Liver (tissue), 9 donors: ENCODE results near the gene DGKE. TPM values are rescaled to one million over a fixed set of nuclear protein-coding genes. Genes with fewer than 3 reads are reported as not detected.

Source experiments
- DNase-seq: peaks from one replicate; pipeline ENCODE4 v3.0.0-alpha.2; 2017; ENCODE audit warnings: low spot score
- H3K27ac ChIP-seq, 2 donors: one replicate each; pipeline ENCODE4 v1.7.0; 2013; ENCODE audit warnings: inconsistent platforms in 2 of 2, low read length in 2 of 2, control low read depth in 1 of 2, low read depth in 1 of 2, mild to moderate bottlenecking in 1 of 2
- H3K27me3 ChIP-seq, 4 donors: one replicate each; pipeline versions ENCODE4 v1.6.1 to v1.7.0; 2013; ENCODE audit warnings: low read length in 3 of 4, inconsistent platforms in 1 of 4, mild to moderate bottlenecking in 1 of 4, moderate library complexity in 1 of 4; ENCODE audit not compliant: control insufficient read depth in 4 of 4, insufficient read depth in 4 of 4
- H3K36me3 ChIP-seq, 4 donors: one replicate each; pipeline versions ENCODE4 v1.6.1 to v1.7.0; 2013; ENCODE audit warnings: low read length in 3 of 4, mild to moderate bottlenecking in 3 of 4, low read depth in 1 of 4, moderate library complexity in 1 of 4; ENCODE audit not compliant: control insufficient read depth in 4 of 4, insufficient read depth in 3 of 4
- H3K4me1 ChIP-seq, 4 donors: one replicate each; pipeline versions ENCODE4 v1.6.1 to v1.7.0; 2013; ENCODE audit warnings: low read length in 3 of 4, mild to moderate bottlenecking in 3 of 4, moderate library complexity in 1 of 4; ENCODE audit not compliant: control insufficient read depth in 4 of 4, insufficient read depth in 4 of 4
- H3K4me3 ChIP-seq, 3 donors: one replicate each; pipeline versions ENCODE4 v1.6.1 to v1.7.0; 2013; ENCODE audit warnings: low read length in 3 of 3, control low read depth in 1 of 3, low read depth in 1 of 3, mild to moderate bottlenecking in 1 of 3
- H3K9ac ChIP-seq, 2 donors: one replicate each; pipeline ENCODE4 v1.7.0; 2013; ENCODE audit warnings: low read length in 2 of 2, mild to moderate bottlenecking in 2 of 2, moderate library complexity in 2 of 2, control low read depth in 1 of 2, low read depth in 1 of 2
- H3K9me3 ChIP-seq, 4 donors: one replicate each; pipeline versions ENCODE4 v1.6.1 to v1.7.0; 2013; ENCODE audit warnings: low read length in 3 of 4; ENCODE audit not compliant: control insufficient read depth in 4 of 4
- ATF3 ChIP-seq: IDR thresholded peaks from 2 replicates; pipeline ENCODE4 v1.6.1; 2016; ENCODE audit warnings: antibody characterized with exemption
- EGR1 ChIP-seq, 2 donors: IDR thresholded peaks; 2 replicates each; pipeline ENCODE4 v1.6.1; 2016 to 2018; ENCODE audit warnings: antibody characterized with exemption in 2 of 2, low read depth in 2 of 2
- FOXA1 ChIP-seq: IDR thresholded peaks from 2 replicates; pipeline ENCODE4 v1.6.1; 2016; ENCODE audit warnings: antibody characterized with exemption
- FOXA2 ChIP-seq: IDR thresholded peaks from 2 replicates; pipeline ENCODE4 v1.6.1; 2016; ENCODE audit warnings: antibody characterized with exemption
- GABPA ChIP-seq, 2 donors: IDR thresholded peaks in 1 of 2; conservative IDR thresholded peaks in 1 of 2; 2 replicates each; pipeline ENCODE4 v1.6.1; 2016; ENCODE audit warnings: antibody characterized with exemption in 2 of 2, mild to moderate bottlenecking in 1 of 2, moderate library complexity in 1 of 2
- HNF4A ChIP-seq, 2 donors: conservative IDR thresholded peaks; 2 replicates each; pipeline ENCODE4 v1.6.1; 2016; ENCODE audit warnings: antibody characterized with exemption in 2 of 2, mild to moderate bottlenecking in 2 of 2
- HNF4G ChIP-seq: IDR thresholded peaks from 2 replicates; pipeline ENCODE4 v1.6.1; 2016; ENCODE audit warnings: antibody characterized with exemption
- JUND ChIP-seq, 2 donors: IDR thresholded peaks; 2 replicates each; pipeline ENCODE4 v1.6.1; 2016; ENCODE audit warnings: antibody characterized with exemption in 2 of 2
- NR2F2 ChIP-seq: IDR thresholded peaks from 2 replicates; pipeline ENCODE4 v1.6.1; 2016; ENCODE audit warnings: antibody characterized with exemption
- RAD21 ChIP-seq, 2 donors: IDR thresholded peaks; 2 replicates each; pipeline ENCODE4 v1.6.1; 2016; ENCODE audit warnings: antibody characterized with exemption in 2 of 2, mild to moderate bottlenecking in 2 of 2
- RXRA ChIP-seq, 2 donors: IDR thresholded peaks; 2 replicates each; pipeline ENCODE4 v1.6.1; 2017 to 2018; ENCODE audit warnings: antibody characterized with exemption in 2 of 2, mild to moderate bottlenecking in 1 of 2
- SP1 ChIP-seq: IDR thresholded peaks from 2 replicates; pipeline ENCODE4 v1.6.1; 2018; ENCODE audit warnings: antibody characterized with exemption, mild to moderate bottlenecking
- TAF1 ChIP-seq: conservative IDR thresholded peaks from 2 replicates; pipeline ENCODE4 v1.6.1; 2016; ENCODE audit warnings: antibody characterized with exemption, mild to moderate bottlenecking
- YY1 ChIP-seq: IDR thresholded peaks from 2 replicates; pipeline ENCODE4 v1.6.1; 2016; ENCODE audit warnings: antibody characterized with exemption, mild to moderate bottlenecking
- WGBS: extraction: QIAGEN DNeasy Blood & Tissue Kit; methylation state at CpG from one replicate; pipeline ENCODE4 v1.1.7; 2013; 5-methylcytosine and 5-hydroxymethylcytosine counted together
- polyA plus RNA-seq, 2 donors: library from polyadenylated mRNA; stranded (reverse) in 1 of 2; unstranded in 1 of 2; fragments of 200-250 nt in 1 of 2; fragments of >200 nt in 1 of 2; fragmentation: Nextera tagmentation in 1 of 2; extraction: Ambion mirVana in 1 of 2; gene quantifications; one replicate each; pipeline versions ENCODE4 v1.2.1 to v1.2.3, GENCODE V29; 2013 to 2015
- total RNA-seq, 2 donors: library from RNA; depleted of rRNA; stranded (reverse); fragments of >200 nt; gene quantifications; one replicate each; pipeline ENCODE4 v1.2.3, GENCODE V29; 2014
- TF ChIP-seq, protein P1 (sequence below): IDR thresholded peaks from 2 replicates; pipeline ENCODE4 v1.6.1; 2016; ENCODE audit warnings: antibody characterized with exemption
- TF ChIP-seq, protein P2 (sequence below): fragments of 150-350 bp; IDR thresholded peaks from 2 replicates; pipeline ENCODE4 v1.5.1; 2017; ENCODE audit warnings: improper control_type of control experiment, low read depth, low read length; ENCODE audit not compliant: missing input control
- TF ChIP-seq, protein P3 (sequence below): IDR thresholded peaks from 2 replicates; pipeline ENCODE4 v1.6.1; 2016; ENCODE audit warnings: antibody characterized with exemption
- TF ChIP-seq, protein P4 (sequence below): IDR thresholded peaks from 2 replicates; pipeline ENCODE4 v1.6.1; 2016; ENCODE audit warnings: antibody characterized with exemption, mild to moderate bottlenecking
- donor health status: healthy.
- donor health status: healthy.
- donor health status: healthy.
- donor health status: healthy.
- donor health status: healthy.

The DGKE gene
- total and polyA plus RNA-seq, 4 donors: 1.0 to 5.9 (median 2.8) TPM

DNA sequence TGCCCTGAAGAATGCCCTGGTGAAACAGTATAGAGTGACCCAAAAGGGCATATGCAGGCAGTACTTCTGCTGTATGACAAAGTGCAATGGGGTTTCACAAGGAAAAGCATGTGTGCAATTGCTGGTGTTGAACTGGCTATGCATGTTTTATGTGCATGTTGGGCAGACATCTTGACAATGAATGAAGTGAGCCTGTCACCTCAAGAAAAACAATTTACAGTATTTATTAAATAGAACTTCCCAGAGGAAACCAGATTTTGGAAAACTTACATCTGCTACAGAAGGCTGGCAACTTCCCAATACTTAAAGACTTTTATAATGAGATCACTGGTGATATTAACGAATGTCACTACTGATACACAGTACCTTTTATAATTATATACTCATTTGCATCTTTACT, 30.9 kb upstream of the DGKE start:
- H3K9ac ChIP-seq: no peak overlapping the region
- no peaks in the 10 kb centered on the region for H3K36me3 ChIP-seq
- H3K27ac ChIP-seq: no peak overlapping the region
- TF ChIP-seq RXRA (IDR thresholded peaks at IDR 0.05): no peak
- TF ChIP-seq, protein P1, sequence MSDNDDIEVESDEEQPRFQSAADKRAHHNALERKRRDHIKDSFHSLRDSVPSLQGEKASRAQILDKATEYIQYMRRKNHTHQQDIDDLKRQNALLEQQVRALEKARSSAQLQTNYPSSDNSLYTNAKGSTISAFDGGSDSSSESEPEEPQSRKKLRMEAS: no peak
- TF ChIP-seq EGR1 (IDR thresholded peaks at IDR 0.05; ENCODE audit: low read depth in 2 of 2): no peak
- no peak for TF ChIP-seq HNF4G
- TF ChIP-seq RAD21 (IDR thresholded peaks at IDR 0.05): no peak
- TF ChIP-seq FOXA2: no peak
- no peak for TF ChIP-seq GABPA (IDR thresholded peaks at IDR 0.05 in 1 of 2, conservative IDR thresholded peaks at IDR 0.05 in 1 of 2)
- TF ChIP-seq SP1: no peak
- no peak for TF ChIP-seq NR2F2
- TF ChIP-seq, protein P2, sequence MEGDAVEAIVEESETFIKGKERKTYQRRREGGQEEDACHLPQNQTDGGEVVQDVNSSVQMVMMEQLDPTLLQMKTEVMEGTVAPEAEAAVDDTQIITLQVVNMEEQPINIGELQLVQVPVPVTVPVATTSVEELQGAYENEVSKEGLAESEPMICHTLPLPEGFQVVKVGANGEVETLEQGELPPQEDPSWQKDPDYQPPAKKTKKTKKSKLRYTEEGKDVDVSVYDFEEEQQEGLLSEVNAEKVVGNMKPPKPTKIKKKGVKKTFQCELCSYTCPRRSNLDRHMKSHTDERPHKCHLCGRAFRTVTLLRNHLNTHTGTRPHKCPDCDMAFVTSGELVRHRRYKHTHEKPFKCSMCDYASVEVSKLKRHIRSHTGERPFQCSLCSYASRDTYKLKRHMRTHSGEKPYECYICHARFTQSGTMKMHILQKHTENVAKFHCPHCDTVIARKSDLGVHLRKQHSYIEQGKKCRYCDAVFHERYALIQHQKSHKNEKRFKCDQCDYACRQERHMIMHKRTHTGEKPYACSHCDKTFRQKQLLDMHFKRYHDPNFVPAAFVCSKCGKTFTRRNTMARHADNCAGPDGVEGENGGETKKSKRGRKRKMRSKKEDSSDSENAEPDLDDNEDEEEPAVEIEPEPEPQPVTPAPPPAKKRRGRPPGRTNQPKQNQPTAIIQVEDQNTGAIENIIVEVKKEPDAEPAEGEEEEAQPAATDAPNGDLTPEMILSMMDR: no peak
- TF ChIP-seq TAF1: no peak
- TF ChIP-seq JUND (IDR thresholded peaks at IDR 0.05): no peak
- TF ChIP-seq, protein P3, sequence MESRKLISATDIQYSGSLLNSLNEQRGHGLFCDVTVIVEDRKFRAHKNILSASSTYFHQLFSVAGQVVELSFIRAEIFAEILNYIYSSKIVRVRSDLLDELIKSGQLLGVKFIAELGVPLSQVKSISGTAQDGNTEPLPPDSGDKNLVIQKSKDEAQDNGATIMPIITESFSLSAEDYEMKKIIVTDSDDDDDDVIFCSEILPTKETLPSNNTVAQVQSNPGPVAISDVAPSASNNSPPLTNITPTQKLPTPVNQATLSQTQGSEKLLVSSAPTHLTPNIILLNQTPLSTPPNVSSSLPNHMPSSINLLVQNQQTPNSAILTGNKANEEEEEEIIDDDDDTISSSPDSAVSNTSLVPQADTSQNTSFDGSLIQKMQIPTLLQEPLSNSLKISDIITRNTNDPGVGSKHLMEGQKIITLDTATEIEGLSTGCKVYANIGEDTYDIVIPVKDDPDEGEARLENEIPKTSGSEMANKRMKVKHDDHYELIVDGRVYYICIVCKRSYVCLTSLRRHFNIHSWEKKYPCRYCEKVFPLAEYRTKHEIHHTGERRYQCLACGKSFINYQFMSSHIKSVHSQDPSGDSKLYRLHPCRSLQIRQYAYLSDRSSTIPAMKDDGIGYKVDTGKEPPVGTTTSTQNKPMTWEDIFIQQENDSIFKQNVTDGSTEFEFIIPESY: no peak
- TF ChIP-seq FOXA1: no peak
- TF ChIP-seq, protein P4, sequence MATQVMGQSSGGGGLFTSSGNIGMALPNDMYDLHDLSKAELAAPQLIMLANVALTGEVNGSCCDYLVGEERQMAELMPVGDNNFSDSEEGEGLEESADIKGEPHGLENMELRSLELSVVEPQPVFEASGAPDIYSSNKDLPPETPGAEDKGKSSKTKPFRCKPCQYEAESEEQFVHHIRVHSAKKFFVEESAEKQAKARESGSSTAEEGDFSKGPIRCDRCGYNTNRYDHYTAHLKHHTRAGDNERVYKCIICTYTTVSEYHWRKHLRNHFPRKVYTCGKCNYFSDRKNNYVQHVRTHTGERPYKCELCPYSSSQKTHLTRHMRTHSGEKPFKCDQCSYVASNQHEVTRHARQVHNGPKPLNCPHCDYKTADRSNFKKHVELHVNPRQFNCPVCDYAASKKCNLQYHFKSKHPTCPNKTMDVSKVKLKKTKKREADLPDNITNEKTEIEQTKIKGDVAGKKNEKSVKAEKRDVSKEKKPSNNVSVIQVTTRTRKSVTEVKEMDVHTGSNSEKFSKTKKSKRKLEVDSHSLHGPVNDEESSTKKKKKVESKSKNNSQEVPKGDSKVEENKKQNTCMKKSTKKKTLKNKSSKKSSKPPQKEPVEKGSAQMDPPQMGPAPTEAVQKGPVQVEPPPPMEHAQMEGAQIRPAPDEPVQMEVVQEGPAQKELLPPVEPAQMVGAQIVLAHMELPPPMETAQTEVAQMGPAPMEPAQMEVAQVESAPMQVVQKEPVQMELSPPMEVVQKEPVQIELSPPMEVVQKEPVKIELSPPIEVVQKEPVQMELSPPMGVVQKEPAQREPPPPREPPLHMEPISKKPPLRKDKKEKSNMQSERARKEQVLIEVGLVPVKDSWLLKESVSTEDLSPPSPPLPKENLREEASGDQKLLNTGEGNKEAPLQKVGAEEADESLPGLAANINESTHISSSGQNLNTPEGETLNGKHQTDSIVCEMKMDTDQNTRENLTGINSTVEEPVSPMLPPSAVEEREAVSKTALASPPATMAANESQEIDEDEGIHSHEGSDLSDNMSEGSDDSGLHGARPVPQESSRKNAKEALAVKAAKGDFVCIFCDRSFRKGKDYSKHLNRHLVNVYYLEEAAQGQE: no peak
- no peak for TF ChIP-seq HNF4A (conservative IDR thresholded peaks at IDR 0.05)
- TF ChIP-seq YY1: no peak
- TF ChIP-seq ATF3: no peak
- no peak overlapping the region for H3K4me3 ChIP-seq
- H3K9me3 ChIP-seq: no peaks in the 10 kb centered on the region
- no peak for DNase-seq
- H3K4me1 ChIP-seq: no peaks in the 10 kb centered on the region
- no peaks in the 10 kb centered on the region for H3K27me3 ChIP-seq
- 86% methylated on average over 1 of the region's 1 CpG for WGBS
